Raji (cell line): ENCODE results near the gene PDE6B.

Experiments used
- POLR2A ChIP-seq: IDR thresholded peaks from 2 replicates; pipeline ENCODE4 v1.6.1; 2011; ENCODE audit warnings: low read depth, low read length, control low read depth; ENCODE audit not compliant: insufficient read depth

The PDE6B gene

GRCh38 chr4:675036-675882 is 49.9 kb downstream of the PDE6B start:
- TF ChIP-seq POLR2A, result no peak; the same call in 1 of the 2 replicates

GRCh38 chr4:675980-676870 is 50.9 kb downstream of the PDE6B start:
- TF ChIP-seq POLR2A, result no peak

- TF ChIP-seq POLR2A, result peak; percentile 48
Measured at GRCh38 chr4:676871-677235, 51.5 kb downstream of the PDE6B start.

- peak; percentile 46; the same call in 1 of the 2 replicates for TF ChIP-seq POLR2A
Measured at GRCh38 chr4:677431-678293, 52.3 kb downstream of the PDE6B start.

- TF ChIP-seq POLR2A, result peak; percentile 15; the same call in 1 of the 2 replicates
Measured at GRCh38 chr4:678331-679103, 53.1 kb downstream of the PDE6B start.

GRCh38 chr4:679104-679481 is 53.7 kb downstream of the PDE6B start:
- no peak for TF ChIP-seq POLR2A

GRCh38 chr4:679629-680028 is 54.3 kb downstream of the PDE6B start:
- no peak for TF ChIP-seq POLR2A

GRCh38 chr4:680091-680490 is 54.7 kb downstream of the PDE6B start:
- no peak for TF ChIP-seq POLR2A

GRCh38 chr4:680551-680927 is 55.2 kb downstream of the PDE6B start:
- TF ChIP-seq POLR2A, result no peak

GRCh38 chr4:680928-681645 is 55.7 kb downstream of the PDE6B start:
- no peak for TF ChIP-seq POLR2A

GRCh38 chr4:681736-682451 is 56.5 kb downstream of the PDE6B start:
- TF ChIP-seq POLR2A, result no peak

- TF ChIP-seq POLR2A, result no peak
Measured at GRCh38 chr4:682490-683172, 57.3 kb downstream of the PDE6B start.

GRCh38 chr4:683247-683897 is 58.0 kb downstream of the PDE6B start:
- TF ChIP-seq POLR2A, result no peak
